ENCODE results near the gene ZNF736. TPM values are rescaled to one million over a fixed set of nuclear protein-coding genes. Genes with fewer than 3 reads are reported as not detected.

ZNF736 gene
- total RNA-seq, 1 donor from 2014 or later: 71.6 TPM

DNA sequence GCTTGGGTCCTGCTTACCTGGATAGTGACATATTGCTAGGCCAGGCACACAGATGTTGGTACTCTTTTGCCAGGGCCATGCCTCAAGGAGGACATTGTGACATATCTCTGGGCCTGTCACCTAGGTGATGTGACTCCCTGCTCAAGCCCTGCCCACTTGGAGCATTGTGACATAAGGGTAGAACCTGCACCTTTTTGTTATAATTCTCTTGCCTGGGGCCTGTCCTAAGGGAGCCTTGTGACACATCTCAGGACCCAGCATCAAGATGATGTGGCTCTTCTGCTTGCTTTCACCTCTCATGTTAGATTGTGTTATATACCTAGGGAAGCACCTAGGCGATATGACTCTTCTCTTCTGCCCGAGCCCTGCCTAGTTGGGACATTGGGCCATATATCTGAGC is 57.4 kb downstream of the ZNF736 start:
- ChIA-PET CTCF (no interaction called here), POLR2A (no interaction called here)
- no peaks in the 10 kb centered on the region for H3K36me3 Mint-ChIP-seq (ENCODE audit: low read depth)
- TF ChIP-seq, protein P1, sequence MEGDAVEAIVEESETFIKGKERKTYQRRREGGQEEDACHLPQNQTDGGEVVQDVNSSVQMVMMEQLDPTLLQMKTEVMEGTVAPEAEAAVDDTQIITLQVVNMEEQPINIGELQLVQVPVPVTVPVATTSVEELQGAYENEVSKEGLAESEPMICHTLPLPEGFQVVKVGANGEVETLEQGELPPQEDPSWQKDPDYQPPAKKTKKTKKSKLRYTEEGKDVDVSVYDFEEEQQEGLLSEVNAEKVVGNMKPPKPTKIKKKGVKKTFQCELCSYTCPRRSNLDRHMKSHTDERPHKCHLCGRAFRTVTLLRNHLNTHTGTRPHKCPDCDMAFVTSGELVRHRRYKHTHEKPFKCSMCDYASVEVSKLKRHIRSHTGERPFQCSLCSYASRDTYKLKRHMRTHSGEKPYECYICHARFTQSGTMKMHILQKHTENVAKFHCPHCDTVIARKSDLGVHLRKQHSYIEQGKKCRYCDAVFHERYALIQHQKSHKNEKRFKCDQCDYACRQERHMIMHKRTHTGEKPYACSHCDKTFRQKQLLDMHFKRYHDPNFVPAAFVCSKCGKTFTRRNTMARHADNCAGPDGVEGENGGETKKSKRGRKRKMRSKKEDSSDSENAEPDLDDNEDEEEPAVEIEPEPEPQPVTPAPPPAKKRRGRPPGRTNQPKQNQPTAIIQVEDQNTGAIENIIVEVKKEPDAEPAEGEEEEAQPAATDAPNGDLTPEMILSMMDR (IDR thresholded peaks at IDR 0.05): no peak
- peaks cover 54% of the 10 kb centered on the region for H3K9me3 Mint-ChIP-seq
- DNase-seq (no peak), ATAC-seq (ENCODE audit: low read depth) (no peak)
- intact Hi-C loops (cut with micrococcal nuclease): no loop called here
- H3K27ac Mint-ChIP-seq: no peak overlapping the region
- H3K4me1 Mint-ChIP-seq: no peaks in the 10 kb centered on the region
- no peaks in the 10 kb centered on the region for H3K27me3 Mint-ChIP-seq
- H3K4me3 Mint-ChIP-seq: no peak overlapping the region

DNA sequence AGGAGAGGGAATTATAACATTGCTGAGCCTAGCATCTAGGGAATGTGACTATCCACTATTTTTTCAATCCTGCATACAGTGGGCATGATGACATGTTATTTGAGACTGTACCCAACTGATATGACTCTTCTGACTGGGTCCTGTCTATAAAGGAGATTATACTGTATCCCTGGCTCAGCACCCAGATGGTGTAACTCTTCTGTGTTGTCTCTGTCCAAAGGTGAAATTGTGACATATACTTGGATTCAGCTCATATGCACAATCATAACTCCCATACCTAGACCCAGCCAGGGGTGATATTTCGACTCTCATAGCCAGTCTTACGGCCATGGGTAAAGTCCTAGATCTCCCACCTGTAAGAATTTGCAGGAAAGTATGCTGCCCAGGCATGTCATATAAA is 59.3 kb downstream of the ZNF736 start:
- H3K27me3 Mint-ChIP-seq: no peaks in the 10 kb centered on the region
- H3K4me1 Mint-ChIP-seq: no peaks in the 10 kb centered on the region
- no peak overlapping the region for H3K4me3 Mint-ChIP-seq
- DNase-seq: no peak
- ATAC-seq (ENCODE audit: low read depth): no peak
- H3K9me3 Mint-ChIP-seq: peaks cover 48% of the 10 kb centered on the region
- no peaks in the 10 kb centered on the region for H3K36me3 Mint-ChIP-seq (ENCODE audit: low read depth)
- TF ChIP-seq, protein P1 (IDR thresholded peaks at IDR 0.05): no peak
- intact Hi-C loops (cut with micrococcal nuclease): no loop called here
- H3K27ac Mint-ChIP-seq: no peak overlapping the region
- CTCF ChIA-PET: no interaction called here
- POLR2A ChIA-PET: no interaction called here

DNA sequence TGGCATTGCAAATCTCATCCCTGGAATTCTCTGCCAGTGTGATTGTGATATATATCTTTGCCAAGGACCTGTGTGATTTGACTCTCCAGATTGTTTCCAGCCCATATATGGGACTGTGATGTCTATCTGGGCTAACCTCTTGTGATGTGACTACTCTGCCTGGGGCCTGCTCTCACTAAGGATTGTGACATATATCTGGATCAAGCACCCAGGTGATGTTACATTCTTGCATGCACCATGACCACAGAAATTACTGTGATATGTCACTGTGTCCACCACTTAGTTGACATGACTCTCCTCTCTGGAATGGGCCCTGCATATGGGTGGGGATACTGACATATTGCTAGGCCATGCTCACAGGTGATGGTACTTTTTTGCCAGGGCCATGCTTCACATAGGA is 86.6 kb downstream of the ZNF736 start:
- Mint-ChIP-seq H3K9me3 (no peaks in the 10 kb centered on the region), H3K27ac (no peak overlapping the region), H3K4me1 (no peaks in the 10 kb centered on the region), H3K4me3 (no peak overlapping the region), H3K36me3 (ENCODE audit: low read depth) (no peaks in the 10 kb centered on the region), H3K27me3 (no peaks in the 10 kb centered on the region)
- TF ChIP-seq, protein P1 (IDR thresholded peaks at IDR 0.05): no peak
- ChIA-PET POLR2A (no interaction called here), CTCF (no interaction called here)
- ATAC-seq (ENCODE audit: low read depth) (no peak), DNase-seq (no peak)
- intact Hi-C loops (cut with micrococcal nuclease): no loop called here

Other genes starting within 250 kb of the ZNF736 start
- gene ZNF735, start 106.8 kb upstream of the ZNF736 start, total RNA-seq: not detected in 2 replicates
- gene ZNF679, start 85.5 kb upstream of the ZNF736 start, total RNA-seq: not detected in 2 replicates
- gene ZNF680, start 249.1 kb downstream of the ZNF736 start, total RNA-seq: 17.1 and 22.0 TPM in 2 replicates